Amniotic epithelial cell (primary cell): ENCODE measurements around the gene PAK5.

Source experiments
- DNase-seq: peaks from one replicate; pipeline ENCODE4 v3.0.0-alpha.2; 2010; ENCODE audit warnings: low read depth

The PAK5 gene

DNA sequence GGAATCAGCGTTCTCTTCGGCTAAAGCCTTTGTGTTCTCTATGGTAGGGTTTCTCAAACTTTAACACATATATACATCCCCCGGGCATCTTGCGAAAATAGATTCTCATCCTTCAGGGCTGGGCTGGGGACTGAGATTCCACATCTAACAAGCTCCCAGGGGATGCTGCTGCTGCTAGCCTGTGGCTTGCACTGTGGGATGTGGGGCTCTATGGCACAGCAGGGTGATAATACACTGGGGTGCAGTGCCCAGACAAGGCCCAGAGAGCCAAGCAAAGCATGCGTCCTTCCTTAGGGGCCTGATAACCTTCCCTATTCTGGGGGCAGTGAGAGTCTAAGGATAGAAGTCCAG, 222.4 kb downstream of the PAK5 start:
- DNase-seq, result no peak

DNA sequence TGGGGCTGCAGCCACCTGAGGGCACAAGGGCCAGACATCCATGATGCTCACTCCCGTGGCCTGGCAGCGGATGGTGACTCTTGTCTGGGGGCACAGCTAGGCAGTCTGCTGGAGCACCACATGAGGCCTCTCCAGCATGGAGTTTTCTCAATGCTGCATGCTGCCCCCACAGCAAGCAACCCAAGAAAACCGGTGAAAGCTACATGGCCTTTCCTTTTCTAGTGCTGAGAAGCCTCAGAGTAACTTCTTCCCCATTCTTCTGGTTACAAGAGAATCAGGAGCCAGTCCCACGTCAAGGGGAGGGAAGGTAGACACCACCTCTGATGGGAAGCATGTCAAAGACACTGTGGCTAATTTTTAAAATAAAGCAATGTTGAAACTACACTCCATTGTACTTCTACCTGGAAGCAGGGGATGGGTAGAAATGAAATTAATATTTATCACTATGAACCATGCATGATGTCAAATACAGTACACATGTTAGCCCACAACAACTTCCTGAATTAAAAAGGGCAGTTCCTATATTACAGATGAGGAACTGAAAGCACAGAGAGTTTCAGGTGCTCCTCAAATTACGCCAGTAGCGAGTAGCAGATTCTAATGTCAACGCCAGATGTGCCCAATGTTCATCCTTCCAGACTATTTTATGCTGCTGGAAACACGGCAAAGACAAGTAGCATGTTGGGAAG, 223.0 kb downstream of the PAK5 start:
- no peak for DNase-seq

GRCh38 chr20:9615118-9615517, 223.8 kb downstream of the PAK5 start:
- no peak for DNase-seq

- DNase-seq, result no peak
These were observed 225.0 kb downstream of the PAK5 start for GRCh38 chr20:9613871-9614270.

DNA sequence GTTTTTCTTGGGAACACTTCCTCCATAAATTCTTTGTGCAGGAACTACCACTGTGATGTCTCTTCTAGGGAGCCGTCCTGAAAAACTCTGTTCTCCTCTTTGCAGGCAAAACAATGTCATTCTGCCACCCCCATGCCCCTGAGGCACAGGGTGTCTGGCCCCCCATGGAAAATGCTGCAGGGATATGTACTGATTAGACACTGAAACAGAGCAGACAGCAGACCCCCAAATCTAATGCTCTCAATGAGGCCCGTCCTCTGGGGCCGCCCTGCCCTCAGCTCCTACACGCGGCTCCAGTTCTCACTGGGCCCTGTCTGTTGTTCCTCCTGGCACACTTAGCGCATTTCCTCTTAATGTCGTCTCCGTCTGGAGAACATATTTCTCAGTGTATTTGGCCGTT, 227.0 kb downstream of the PAK5 start:
- DNase-seq, result no peak

GRCh38 chr20:9610665-9611064, 228.2 kb downstream of the PAK5 start:
- no peak for DNase-seq

- DNase-seq, result peak; percentile 50
These were observed 228.9 kb downstream of the PAK5 start for GRCh38 chr20:9609887-9610502.

- DNase-seq, result no peak
These were observed 230.1 kb downstream of the PAK5 start for GRCh38 chr20:9608639-9609340.

- DNase-seq, result no peak
These were observed 236.1 kb downstream of the PAK5 start for GRCh38 chr20:9602847-9603183.

DNA sequence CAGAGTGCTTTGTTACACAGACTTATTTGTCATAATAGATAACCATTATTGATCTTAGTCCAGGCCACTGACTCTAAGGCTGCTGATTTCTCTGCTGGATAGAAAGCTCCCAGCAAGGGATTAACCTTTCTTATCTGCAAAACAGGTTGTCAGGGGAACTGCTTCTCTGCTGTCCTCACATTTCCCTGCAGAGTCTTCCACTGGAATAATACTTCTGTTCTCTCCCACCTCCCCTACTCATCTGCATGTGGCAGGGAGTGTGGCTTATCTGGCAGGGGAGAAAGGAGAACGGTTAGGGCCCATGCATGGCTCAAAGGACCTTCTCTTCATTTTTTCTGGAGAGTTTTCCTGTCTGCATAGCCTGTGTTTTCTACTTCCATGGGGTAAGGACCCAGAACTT, 238.3 kb downstream of the PAK5 start:
- no peak for DNase-seq

- DNase-seq, result no peak
These were observed 241.3 kb downstream of the PAK5 start for GRCh38 chr20:9597547-9597946.

DNA sequence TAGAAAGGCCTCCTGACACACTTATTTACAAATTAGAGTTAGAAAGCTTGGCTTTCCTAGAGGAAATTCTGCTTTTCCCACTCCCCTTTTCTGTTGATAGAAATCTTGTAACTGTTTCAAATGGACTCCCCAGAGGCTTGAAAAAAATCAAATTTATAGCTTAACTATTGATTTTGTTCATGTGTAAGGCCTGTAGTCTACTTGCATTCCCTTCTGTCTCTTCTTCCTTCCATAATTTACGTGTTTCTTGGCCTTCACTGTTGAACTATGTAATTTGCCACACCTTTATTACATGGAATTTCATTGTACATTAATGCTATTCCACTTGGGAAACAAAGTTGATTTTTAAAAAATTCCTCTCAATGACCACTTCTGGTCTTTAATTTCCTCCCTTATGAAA, 243.1 kb downstream of the PAK5 start:
- DNase-seq, result no peak

DNA sequence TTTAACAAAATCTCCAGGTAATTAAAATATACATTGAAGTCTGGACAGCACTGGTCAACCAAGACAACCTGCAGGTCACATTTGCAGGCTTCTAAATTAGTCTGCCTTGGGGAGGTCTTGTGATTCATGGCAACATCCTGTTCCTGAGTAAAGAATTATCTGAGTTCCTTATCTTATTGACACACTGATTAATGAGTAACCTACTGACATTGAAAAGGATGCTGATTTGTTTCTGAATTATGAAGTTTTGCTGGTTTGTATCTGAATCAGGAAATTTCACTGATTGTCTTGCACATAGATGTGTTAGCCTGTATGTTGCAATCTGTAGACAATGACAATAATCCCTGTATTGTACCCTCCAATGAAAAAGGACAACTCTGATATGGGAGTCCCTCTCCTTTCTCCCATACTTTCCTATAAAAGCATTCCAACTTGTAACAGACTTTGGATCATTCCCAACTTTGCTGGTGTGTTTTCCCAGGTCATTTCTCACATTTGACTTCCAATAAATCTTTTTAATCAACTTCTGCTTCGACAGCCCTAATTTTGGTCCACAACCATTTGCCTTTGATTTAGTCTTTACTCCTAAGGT, 244.5 kb downstream of the PAK5 start:
- no peak for DNase-seq

- DNase-seq, result no peak
These were observed 246.5 kb downstream of the PAK5 start for GRCh38 chr20:9592419-9592818.

- DNase-seq, result no peak
These were observed 247.8 kb downstream of the PAK5 start for GRCh38 chr20:9591080-9591479.

DNA sequence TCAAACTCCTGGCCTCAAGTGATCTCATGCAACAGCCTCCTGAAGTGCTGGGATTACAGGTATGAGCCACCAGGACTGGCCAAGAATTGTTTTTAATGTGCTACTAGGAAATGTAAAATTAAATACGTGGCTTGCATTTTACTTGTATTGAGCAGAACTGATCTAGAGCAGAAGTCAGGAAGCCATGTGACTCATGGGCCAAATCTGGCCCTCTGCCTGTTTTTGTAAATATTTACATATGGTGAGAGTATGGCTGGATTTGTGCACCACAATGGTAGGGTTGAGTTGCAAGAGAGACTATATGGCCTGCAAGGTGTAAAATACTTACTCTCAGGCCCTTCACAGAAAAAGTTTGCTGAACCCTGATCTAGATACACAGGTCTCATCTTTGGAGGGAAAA, 248.7 kb downstream of the PAK5 start:
- no peak for DNase-seq

- DNase-seq, result no peak
These were observed 250.2 kb downstream of the PAK5 start for GRCh38 chr20:9588706-9589105.

- DNase-seq, result no peak
These were observed 255.7 kb downstream of the PAK5 start for GRCh38 chr20:9583151-9583550.

- no peak for DNase-seq
These were observed 256.7 kb downstream of the PAK5 start for GRCh38 chr20:9582137-9582536.

- no peak for DNase-seq
These were observed 257.4 kb downstream of the PAK5 start for GRCh38 chr20:9581509-9581908.

GRCh38 chr20:9578594-9578993, 260.3 kb downstream of the PAK5 start:
- DNase-seq, result no peak

DNA sequence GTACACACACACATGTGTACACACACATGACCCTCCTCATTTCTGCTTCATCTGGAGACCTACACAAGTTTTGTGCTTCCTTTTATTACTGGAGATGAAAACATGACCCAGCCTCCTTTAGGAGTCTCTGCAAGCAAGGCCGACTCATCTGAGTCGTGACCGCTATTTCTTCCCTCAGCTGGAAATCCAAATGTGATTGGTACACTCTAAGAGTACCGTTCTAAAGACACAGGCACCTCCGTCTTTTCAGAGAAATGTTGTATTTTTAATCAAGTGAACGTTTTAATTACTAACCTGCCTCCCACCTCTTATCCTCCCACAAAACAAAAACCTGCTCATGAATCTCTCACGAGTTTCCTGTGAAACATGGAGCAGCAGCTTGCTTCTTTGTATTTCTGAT, 261.5 kb downstream of the PAK5 start:
- no peak for DNase-seq

DNA sequence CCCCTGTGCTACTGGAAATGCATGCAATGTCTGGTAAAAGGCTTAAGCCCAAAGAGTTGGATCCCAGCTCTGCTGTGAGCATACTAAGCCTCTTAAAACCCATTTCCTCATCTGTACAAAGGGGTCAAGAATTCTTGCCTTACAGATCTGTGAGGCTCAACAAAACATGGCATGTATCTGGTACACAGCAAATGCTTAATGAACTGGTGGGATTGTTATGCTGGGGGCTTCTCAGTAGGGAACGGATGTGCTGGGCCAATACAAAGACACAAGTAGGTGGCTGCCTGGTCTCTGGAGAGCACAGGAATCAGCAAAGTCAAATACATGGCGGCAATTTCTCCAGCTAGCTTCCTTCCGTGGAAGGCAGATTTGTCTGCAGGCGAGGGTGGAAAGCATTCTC, 262.2 kb downstream of the PAK5 start:
- DNase-seq, result no peak
